A172 (cell line): ENCODE results near the gene TNK2. TPM values are rescaled to one million over a fixed set of nuclear protein-coding genes. Genes with fewer than 3 reads are reported as not detected.
"Not testable (repeated sequence)": the region's sequence is repeated elsewhere in the genome, so short reads cannot be mapped to it uniquely, and the experiment has no call there.

ENCODE experiments used
- DNase-seq: peaks from one replicate; pipeline ENCODE4 v3.0.0-alpha.2; 2015; ENCODE audit warnings: low spot score
- total RNA-seq: library from RNA; depleted of rRNA; stranded (reverse); fragments of >200 nt; shearing (Covaris generic); gene quantifications from 2 replicates; pipeline ENCODE4 v1.2.3, GENCODE V29; 2014

TNK2 gene
- total RNA-seq, 1 experiment from 2014 or later = 14.6 TPM

GRCh38 chr3:195885036-195885891 is 23.1 kb downstream of the TNK2 start:
- peak; percentile 71 for DNase-seq

GRCh38 chr3:195884691-195885035 is 23.7 kb downstream of the TNK2 start:
- DNase-seq = no peak

- DNase-seq = no peak
These were observed 24.6 kb downstream of the TNK2 start for GRCh38 chr3:195883801-195884200.

GRCh38 chr3:195883160-195883559 is 25.2 kb downstream of the TNK2 start:
- no peak for DNase-seq

- DNase-seq = no peak
These were observed 26.3 kb downstream of the TNK2 start for GRCh38 chr3:195882002-195882441.

GRCh38 chr3:195881276-195881988 is 26.9 kb downstream of the TNK2 start:
- no peak for DNase-seq

- no peak for DNase-seq
These were observed 28.3 kb downstream of the TNK2 start for GRCh38 chr3:195880037-195880431.

- no peak for DNase-seq
These were observed 28.8 kb downstream of the TNK2 start for GRCh38 chr3:195879416-195880036.

GRCh38 chr3:195878424-195879274 is 29.7 kb downstream of the TNK2 start:
- DNase-seq = no peak

GRCh38 chr3:195877767-195878423 is 30.5 kb downstream of the TNK2 start:
- no peak for DNase-seq

- DNase-seq = peak; percentile 25
These were observed 31.1 kb downstream of the TNK2 start for GRCh38 chr3:195877136-195877715.

- peak; percentile 91 for DNase-seq
These were observed 31.9 kb downstream of the TNK2 start for GRCh38 chr3:195876297-195877064.

- no peak for DNase-seq
These were observed 32.7 kb downstream of the TNK2 start for GRCh38 chr3:195875482-195876236.

GRCh38 chr3:195873971-195874370 is 34.4 kb downstream of the TNK2 start:
- DNase-seq = peak; percentile 35

- no peak for DNase-seq
These were observed 35.0 kb downstream of the TNK2 start for GRCh38 chr3:195873281-195873887.

- DNase-seq = no peak
These were observed 35.6 kb downstream of the TNK2 start for GRCh38 chr3:195872800-195873199.

- no peak for DNase-seq
These were observed 36.3 kb downstream of the TNK2 start for GRCh38 chr3:195872097-195872496.

- not testable (repeated sequence) for DNase-seq
These were observed 36.7 kb downstream of the TNK2 start for GRCh38 chr3:195871686-195872085.

GRCh38 chr3:195870937-195871336 is 37.4 kb downstream of the TNK2 start:
- no peak for DNase-seq
